Breast epithelium (tissue), 3 donors: Measurements from ENCODE around the gene NR2E1.

Experiments
- POLR2A ChIP-seq: fragments of 450-650 bp; IDR thresholded peaks from one replicate; pipeline ENCODE4 v1.6.1; 2016; ENCODE audit warnings: antibody characterized with exemption, mild to moderate bottlenecking, moderate library complexity
- POLR2AphosphoS5 ChIP-seq, 3 donors: sonication (generic); formaldehyde crosslinking; IDR thresholded peaks; one replicate each; pipeline ENCODE4 v1.6.1; 2017; ENCODE audit warnings: antibody characterized with exemption in 3 of 3
- TF ChIP-seq, protein P1 (sequence below), 3 donors: fragments of 450-650 bp; IDR thresholded peaks; one replicate each; pipeline ENCODE4 v1.5.1; 2016 to 2017; ENCODE audit warnings: antibody characterized with exemption in 3 of 3, mild to moderate bottlenecking in 3 of 3, moderate library complexity in 3 of 3

- TF ChIP-seq POLR2AphosphoS5 (IDR thresholded peaks at IDR 0.05) (no peak), POLR2A (no peak)
- TF ChIP-seq, protein P1, sequence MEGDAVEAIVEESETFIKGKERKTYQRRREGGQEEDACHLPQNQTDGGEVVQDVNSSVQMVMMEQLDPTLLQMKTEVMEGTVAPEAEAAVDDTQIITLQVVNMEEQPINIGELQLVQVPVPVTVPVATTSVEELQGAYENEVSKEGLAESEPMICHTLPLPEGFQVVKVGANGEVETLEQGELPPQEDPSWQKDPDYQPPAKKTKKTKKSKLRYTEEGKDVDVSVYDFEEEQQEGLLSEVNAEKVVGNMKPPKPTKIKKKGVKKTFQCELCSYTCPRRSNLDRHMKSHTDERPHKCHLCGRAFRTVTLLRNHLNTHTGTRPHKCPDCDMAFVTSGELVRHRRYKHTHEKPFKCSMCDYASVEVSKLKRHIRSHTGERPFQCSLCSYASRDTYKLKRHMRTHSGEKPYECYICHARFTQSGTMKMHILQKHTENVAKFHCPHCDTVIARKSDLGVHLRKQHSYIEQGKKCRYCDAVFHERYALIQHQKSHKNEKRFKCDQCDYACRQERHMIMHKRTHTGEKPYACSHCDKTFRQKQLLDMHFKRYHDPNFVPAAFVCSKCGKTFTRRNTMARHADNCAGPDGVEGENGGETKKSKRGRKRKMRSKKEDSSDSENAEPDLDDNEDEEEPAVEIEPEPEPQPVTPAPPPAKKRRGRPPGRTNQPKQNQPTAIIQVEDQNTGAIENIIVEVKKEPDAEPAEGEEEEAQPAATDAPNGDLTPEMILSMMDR (IDR thresholded peaks at IDR 0.05): no peak
These were observed 28.0 kb downstream of the NR2E1 start for GRCh38 chr6:108193835-108194234.
